Measurements from ENCODE around the gene GCFC2.

GCFC2 gene

GRCh38 chr2:75619956-75620740, 90.6 kb downstream of the GCFC2 start:
- H3K4me3 ChIP-seq (ENCODE audit: low read depth, low read length): no peak overlapping the region
- TF ChIP-seq, protein P1, sequence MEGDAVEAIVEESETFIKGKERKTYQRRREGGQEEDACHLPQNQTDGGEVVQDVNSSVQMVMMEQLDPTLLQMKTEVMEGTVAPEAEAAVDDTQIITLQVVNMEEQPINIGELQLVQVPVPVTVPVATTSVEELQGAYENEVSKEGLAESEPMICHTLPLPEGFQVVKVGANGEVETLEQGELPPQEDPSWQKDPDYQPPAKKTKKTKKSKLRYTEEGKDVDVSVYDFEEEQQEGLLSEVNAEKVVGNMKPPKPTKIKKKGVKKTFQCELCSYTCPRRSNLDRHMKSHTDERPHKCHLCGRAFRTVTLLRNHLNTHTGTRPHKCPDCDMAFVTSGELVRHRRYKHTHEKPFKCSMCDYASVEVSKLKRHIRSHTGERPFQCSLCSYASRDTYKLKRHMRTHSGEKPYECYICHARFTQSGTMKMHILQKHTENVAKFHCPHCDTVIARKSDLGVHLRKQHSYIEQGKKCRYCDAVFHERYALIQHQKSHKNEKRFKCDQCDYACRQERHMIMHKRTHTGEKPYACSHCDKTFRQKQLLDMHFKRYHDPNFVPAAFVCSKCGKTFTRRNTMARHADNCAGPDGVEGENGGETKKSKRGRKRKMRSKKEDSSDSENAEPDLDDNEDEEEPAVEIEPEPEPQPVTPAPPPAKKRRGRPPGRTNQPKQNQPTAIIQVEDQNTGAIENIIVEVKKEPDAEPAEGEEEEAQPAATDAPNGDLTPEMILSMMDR (IDR thresholded peaks at IDR 0.05; ENCODE audit: borderline replicate concordance, insufficient read depth, low read depth, low read length): no peak

GRCh38 chr2:75616933-75617332, 93.8 kb downstream of the GCFC2 start:
- H3K4me3 ChIP-seq (ENCODE audit: low read depth, low read length): no peak overlapping the region
- TF ChIP-seq, protein P1 (IDR thresholded peaks at IDR 0.05; ENCODE audit: borderline replicate concordance, insufficient read depth, low read depth, low read length): no peak

- TF ChIP-seq, protein P1 (IDR thresholded peaks at IDR 0.05; ENCODE audit: borderline replicate concordance, insufficient read depth, low read depth, low read length): no peak
- no peak overlapping the region for H3K4me3 ChIP-seq (ENCODE audit: low read depth, low read length)
Observed at GRCh38 chr2:75616406-75616805, 94.3 kb downstream of the GCFC2 start.

- TF ChIP-seq, protein P1 (IDR thresholded peaks at IDR 0.05; ENCODE audit: borderline replicate concordance, insufficient read depth, low read depth, low read length): no peak
- no peak overlapping the region for H3K4me3 ChIP-seq (ENCODE audit: low read depth, low read length)
Observed at GRCh38 chr2:75614162-75614651, 96.5 kb downstream of the GCFC2 start.

- TF ChIP-seq, protein P1 (IDR thresholded peaks at IDR 0.05; ENCODE audit: borderline replicate concordance, insufficient read depth, low read depth, low read length): no peak
- H3K4me3 ChIP-seq (ENCODE audit: low read depth, low read length): no peak overlapping the region
Observed at GRCh38 chr2:75612862-75613243, 97.9 kb downstream of the GCFC2 start.

Measured in GM12875 (cell line).